VCaP (cell line): ENCODE results near the gene CCBE1.
A peak's percentile ranks its signal among the peaks of the same experiment; 100 is the strongest.
"Not testable (repeated sequence)": the region's sequence is repeated elsewhere in the genome, so short reads cannot be mapped to it uniquely, and the experiment has no call there.

Experiments
- H3K27ac ChIP-seq: fragments of 450-650 bp; 2 replicates; pipeline ENCODE4 v1.5.1; 2017
- CTCF ChIP-seq: fragments of 450-650 bp; conservative IDR thresholded peaks from 2 replicates; pipeline ENCODE4 v1.5.1; 2017; ENCODE audit warnings: mild to moderate bottlenecking, moderate library complexity

Gene CCBE1

DNA sequence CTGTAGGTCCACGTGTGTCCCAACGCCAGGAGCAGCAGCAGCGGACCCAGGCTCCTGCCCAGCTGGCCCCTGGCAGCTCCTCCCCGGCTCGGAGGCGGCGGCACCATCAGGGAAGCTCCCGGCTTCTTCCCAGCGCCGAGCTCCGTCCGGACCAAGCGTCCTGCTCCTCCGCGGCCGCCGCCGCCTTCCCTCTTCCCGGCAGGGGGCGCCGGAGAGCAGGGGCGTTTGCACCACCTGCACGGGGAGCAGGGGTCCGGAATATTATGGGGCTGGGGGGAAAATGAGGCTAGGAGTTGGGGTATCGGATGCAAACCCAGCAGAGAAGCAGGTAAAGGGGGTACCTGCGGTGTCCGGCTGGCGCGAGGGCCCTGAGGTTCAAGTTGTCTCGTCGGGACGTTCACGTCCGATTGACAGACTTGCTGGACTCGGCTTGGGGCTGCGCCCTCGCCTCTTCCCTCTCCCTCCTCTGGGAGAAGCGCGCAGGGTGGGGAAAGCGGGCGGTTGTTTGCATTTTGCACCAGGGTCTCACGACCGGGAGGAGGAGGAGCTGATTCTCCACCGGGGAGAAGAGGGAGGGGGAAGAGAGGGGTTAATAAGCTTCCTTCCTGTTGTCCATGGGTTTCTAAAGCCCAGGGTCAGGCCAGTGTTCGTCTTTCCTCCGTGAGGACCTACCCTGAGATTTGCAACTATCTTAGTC is at the start of gene CCBE1:
CCBE1 (minus strand) TSS at position 188 of the 697 bp plus-strand sequence.
- TF ChIP-seq CTCF: peak; percentile 96

GRCh38 chr18:59744271-59744721 is 47.1 kb upstream of the CCBE1 start:
- TF ChIP-seq CTCF: no peak
- H3K27ac ChIP-seq: no peak overlapping the region

More for the DNA sequence above, at the start of gene CCBE1:
- no peak within 1 kb of the TSS for H3K27ac ChIP-seq

GRCh38 chr18:59743566-59743965 is 46.3 kb upstream of the CCBE1 start:
- H3K27ac ChIP-seq: no peak overlapping the region
- TF ChIP-seq CTCF: no peak

DNA sequence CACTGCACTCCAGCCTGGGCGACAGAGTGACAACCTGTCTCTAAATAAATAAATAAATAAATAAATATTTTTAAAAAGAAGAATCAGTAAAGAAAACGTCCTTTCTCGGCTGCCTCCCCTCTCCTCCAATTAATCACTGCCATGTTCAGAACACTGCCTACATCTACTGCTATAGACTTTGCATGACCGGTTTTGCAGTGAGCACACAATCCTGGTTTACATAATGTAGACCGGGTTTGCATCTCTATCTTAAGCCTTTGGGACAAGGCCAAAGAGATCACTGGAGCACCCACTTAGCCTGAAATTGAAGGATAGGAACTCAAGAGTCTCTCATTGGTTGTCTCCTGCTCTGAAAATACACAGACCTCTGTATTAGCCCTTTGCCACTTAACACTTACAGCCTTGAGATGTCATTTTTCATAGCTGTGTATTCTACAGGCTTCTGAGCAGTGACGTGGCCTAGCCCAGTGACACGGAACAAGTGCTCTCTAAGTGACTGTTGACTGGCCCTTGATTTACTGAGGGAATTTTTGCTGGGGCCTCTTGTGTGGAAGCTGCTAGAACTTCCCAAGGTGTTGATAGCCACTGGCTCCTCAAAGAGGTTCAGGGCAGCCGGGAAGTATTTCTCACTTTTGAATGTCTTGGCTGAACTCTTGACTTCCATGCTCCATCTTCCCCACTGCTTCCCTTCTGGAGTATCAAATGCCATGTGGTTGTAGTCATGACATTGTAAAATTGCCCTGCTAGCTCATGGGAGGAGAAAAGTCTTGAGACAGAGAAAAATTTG is 45.3 kb upstream of the CCBE1 start:
- H3K27ac ChIP-seq: no peak overlapping the region
- no peak for TF ChIP-seq CTCF

- TF ChIP-seq CTCF: no peak
- H3K27ac ChIP-seq: no peak overlapping the region
These were observed 42.9 kb upstream of the CCBE1 start for GRCh38 chr18:59740141-59740540.

- TF ChIP-seq CTCF: no peak
- no peak overlapping the region for H3K27ac ChIP-seq
These were observed 40.6 kb upstream of the CCBE1 start for GRCh38 chr18:59737776-59738300.

- not testable (repeated sequence) for H3K27ac ChIP-seq
These were observed 40.1 kb upstream of the CCBE1 start for GRCh38 chr18:59737335-59737734.

DNA sequence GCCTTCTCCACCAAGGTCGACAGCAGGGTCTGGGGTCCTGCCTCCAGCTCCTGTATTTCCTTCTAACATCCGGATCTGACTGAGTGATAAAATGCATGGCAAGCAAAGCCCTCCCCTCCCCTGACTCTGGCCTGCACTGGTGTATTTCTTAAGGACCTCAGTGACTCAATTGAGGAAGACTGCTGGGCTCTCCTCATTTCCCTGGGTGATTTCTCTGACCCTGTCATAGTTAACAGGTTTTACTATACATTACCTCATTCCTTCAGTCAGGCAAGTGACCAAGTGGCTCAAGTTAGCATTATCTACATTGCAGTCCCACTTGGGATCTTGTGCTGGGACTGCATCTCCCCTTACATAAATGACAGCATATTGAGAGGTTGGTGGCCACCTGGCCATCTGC is 38.8 kb upstream of the CCBE1 start:
- no peak overlapping the region for H3K27ac ChIP-seq
- TF ChIP-seq CTCF: no peak
